IMR-90 (cell line): ENCODE data around the gene FOXP1. TPM values are rescaled to one million over a fixed set of nuclear protein-coding genes. Genes with fewer than 3 reads are reported as not detected.

Source experiments
- ATAC-seq: fragments of 200-7000 bp; cut with Tn5 transposase; 2 replicates; pipeline ENCODE4 v1.9.1; 2020; ENCODE audit warnings: low read depth, mild to moderate bottlenecking, moderate library complexity
- BruUV-seq: library from RNA; stranded (reverse); fragments of 400-500 nt; replicated peaks from 2 replicates; lab custom pipeline; 2021; lab: Mats Ljungman, UMichigan
- CTCF ChIA-PET: fragments of 300-600 bp; formaldehyde crosslinking; extraction: SDS; loops from one replicate; lab custom pipeline; 2021; ENCODE audit warnings: antibody characterized with exemption; lab: Yijun Ruan, JAX
- POLR2A ChIA-PET: fragments of 300-600 bp; sonication (Branson Sonifier 250); formaldehyde crosslinking; loops from one replicate; lab custom pipeline; 2022; ENCODE audit warnings: antibody characterized with exemption; ENCODE audit not compliant: unreplicated experiment; lab: Charles Lee
- DNase-seq: peaks from one replicate; pipeline ENCODE4 v3.0.0; 2013
- H2AFZ ChIP-seq: replicated peaks from 2 replicates; pipeline ENCODE3; 2013; ENCODE audit warnings: low read length, mild to moderate bottlenecking; ENCODE audit not compliant: poor library complexity
- H2AK5ac ChIP-seq: 2 replicates; pipeline ENCODE4 v1.6.1; 2013; ENCODE audit warnings: low read depth, low read length, inconsistent platforms
- H2AK9ac ChIP-seq: replicated peaks from 2 replicates; pipeline ENCODE3; 2013; ENCODE audit warnings: mild to moderate bottlenecking, low read depth, low read length, moderate library complexity; ENCODE audit not compliant: poor library complexity
- H2BK120ac ChIP-seq: 2 replicates; pipeline ENCODE4 v1.6.1; 2013; ENCODE audit warnings: low read depth, low read length, inconsistent platforms
- H2BK15ac ChIP-seq: 3 replicates; pipeline ENCODE4 v1.6.1; 2013; ENCODE audit warnings: low read depth, low read length, inconsistent platforms
- H2BK20ac ChIP-seq: 2 replicates; pipeline ENCODE4 v1.6.1; 2013; ENCODE audit warnings: low read depth, mild to moderate bottlenecking, inconsistent platforms, low read length, moderate library complexity
- H2BK5ac ChIP-seq: 2 replicates; pipeline ENCODE4 v1.6.1; 2013; ENCODE audit warnings: mild to moderate bottlenecking, low read depth, low read length, inconsistent platforms; ENCODE audit not compliant: poor library complexity, severe bottlenecking
- H3K14ac ChIP-seq: replicated peaks from 2 replicates; pipeline ENCODE4 v1.6.1; 2013; ENCODE audit warnings: low read depth, low read length, inconsistent platforms
- H3K18ac ChIP-seq: 2 replicates; pipeline ENCODE4 v1.6.1; 2013; ENCODE audit warnings: low read depth, low read length, control low read depth
- H3K23ac ChIP-seq: 2 replicates; pipeline ENCODE4 v1.6.1; 2013; ENCODE audit warnings: low read depth, low read length, inconsistent platforms
- H3K27ac ChIP-seq: 2 replicates; pipeline ENCODE4 v1.5.1; 2013; ENCODE audit warnings: mild to moderate bottlenecking, control low read depth, low read length; ENCODE audit not compliant: insufficient read depth
- H3K27me3 ChIP-seq: 2 replicates; pipeline ENCODE4 v1.6.1; 2013; ENCODE audit warnings: low read length; ENCODE audit not compliant: control insufficient read depth, insufficient read depth
- H3K36me3 ChIP-seq: 2 replicates; pipeline ENCODE4 v1.6.1; 2013; ENCODE audit warnings: low read length, mixed read lengths; ENCODE audit not compliant: control insufficient read depth, insufficient read depth
- H3K4ac ChIP-seq: 2 replicates; pipeline ENCODE4 v1.6.1; 2013; ENCODE audit warnings: low read depth, low read length, inconsistent platforms
- H3K4me1 ChIP-seq: 2 replicates; pipeline ENCODE4 v1.6.1; 2013; ENCODE audit warnings: low read length, mixed read lengths; ENCODE audit not compliant: control insufficient read depth, insufficient read depth
- H3K4me2 ChIP-seq: 2 replicates; pipeline ENCODE4 v1.6.1; 2013; ENCODE audit warnings: low read depth, mild to moderate bottlenecking, control low read depth, low read length, moderate library complexity
- H3K4me3 ChIP-seq: 2 replicates; pipeline ENCODE4 v1.5.1; 2013; ENCODE audit warnings: low read depth, mild to moderate bottlenecking, control low read depth, low read length, moderate library complexity; ENCODE audit not compliant: insufficient read depth
- H3K56ac ChIP-seq: 2 replicates; pipeline ENCODE4 v1.6.1; 2013; ENCODE audit warnings: low read length, inconsistent platforms; ENCODE audit not compliant: insufficient read depth; ENCODE audit errors: extremely low read depth
- H3K79me1 ChIP-seq, 2 experiments: 2 replicates each; pipeline ENCODE4 v1.6.1; 2013; ENCODE audit warnings: low read length in 2 of 2, inconsistent platforms in 1 of 2, low read depth in 1 of 2
- H3K9ac ChIP-seq: 2 replicates; pipeline ENCODE4 v1.6.1; 2013; ENCODE audit warnings: low read depth, low read length, control low read depth
- H3K9me1 ChIP-seq: 2 replicates; pipeline ENCODE4 v1.6.1; 2013; ENCODE audit warnings: low read length, inconsistent platforms; ENCODE audit not compliant: insufficient read depth
- H3K9me3 ChIP-seq: 2 replicates; pipeline ENCODE4 v1.6.1; 2013; ENCODE audit warnings: low read length; ENCODE audit not compliant: control insufficient read depth, insufficient read depth
- H4K20me1 ChIP-seq: 2 replicates; pipeline ENCODE4 v1.6.1; 2013; ENCODE audit warnings: low read length, inconsistent platforms; ENCODE audit not compliant: insufficient read depth
- H4K5ac ChIP-seq: 2 replicates; pipeline ENCODE4 v1.6.1; 2013; ENCODE audit warnings: mild to moderate bottlenecking, low read depth, low read length, control low read depth
- H4K8ac ChIP-seq, 2 experiments: 2 replicates each; pipeline ENCODE4 v1.6.1; 2013; ENCODE audit warnings: low read depth in 2 of 2, low read length in 2 of 2, control low read depth in 1 of 2, inconsistent platforms in 1 of 2
- H4K91ac ChIP-seq: 2 replicates; pipeline ENCODE4 v1.6.1; 2013; ENCODE audit warnings: low read depth, low read length, inconsistent platforms; ENCODE audit not compliant: insufficient read depth
- BHLHE40 ChIP-seq: fragments of 150-350 bp; IDR thresholded peaks from 2 replicates; pipeline ENCODE4 v1.6.1; 2016; ENCODE audit warnings: mild to moderate bottlenecking, low read depth, low read length
- CEBPB ChIP-seq: IDR thresholded peaks from 2 replicates; pipeline ENCODE4 v1.6.1; 2012; ENCODE audit warnings: low read depth, low read length, improper control_type of control experiment
- CTCF ChIP-seq: conservative IDR thresholded peaks from 2 replicates; pipeline ENCODE4 v1.5.1; 2012; ENCODE audit warnings: mild to moderate bottlenecking, low read depth, low read length, improper control_type of control experiment
- ELK1 ChIP-seq: fragments of 150-350 bp; IDR thresholded peaks from 2 replicates; pipeline ENCODE4 v1.6.1; 2016; ENCODE audit warnings: low read depth, mild to moderate bottlenecking, low read length, moderate library complexity, borderline replicate concordance
- FOS ChIP-seq: fragments of 150-350 bp; IDR thresholded peaks from 2 replicates; pipeline ENCODE4 v1.6.1; 2016; ENCODE audit warnings: low read depth, low read length
- MAFK ChIP-seq: IDR thresholded peaks from 2 replicates; pipeline ENCODE4 v1.6.1; 2012; ENCODE audit warnings: low read depth, low read length, improper control_type of control experiment
- MAZ ChIP-seq: IDR thresholded peaks from 2 replicates; pipeline ENCODE4 v1.6.1; 2012; ENCODE audit warnings: low read depth, mild to moderate bottlenecking, low read length, improper control_type of control experiment, moderate library complexity, borderline replicate concordance
- MXI1 ChIP-seq: IDR thresholded peaks from 2 replicates; pipeline ENCODE4 v1.6.1; 2012; ENCODE audit warnings: low read depth, mild to moderate bottlenecking, low read length, moderate library complexity, borderline replicate concordance
- NFE2L2 ChIP-seq: fragments of 150-350 bp; IDR thresholded peaks from 2 replicates; pipeline ENCODE4 v1.6.1; 2016; ENCODE audit warnings: low read depth, mild to moderate bottlenecking, low read length
- POLR2A ChIP-seq: IDR thresholded peaks from 2 replicates; pipeline ENCODE4 v1.6.1; 2012; ENCODE audit warnings: mild to moderate bottlenecking, low read depth, low read length
- RAD21 ChIP-seq: IDR thresholded peaks from 2 replicates; pipeline ENCODE4 v1.6.1; 2012; ENCODE audit warnings: low read length, improper control_type of control experiment
- RCOR1 ChIP-seq: IDR thresholded peaks from 2 replicates; pipeline ENCODE4 v1.6.1; 2012; ENCODE audit warnings: mild to moderate bottlenecking, low read length, improper control_type of control experiment; ENCODE audit not compliant: insufficient replicate concordance
- SMC3 ChIP-seq: fragments of 150-350 bp; IDR thresholded peaks from 2 replicates; pipeline ENCODE4 v1.6.1; 2016; ENCODE audit warnings: low read depth, mild to moderate bottlenecking, antibody characterized with exemption, low read length, moderate library complexity
- USF2 ChIP-seq: fragments of 150-350 bp; IDR thresholded peaks from 2 replicates; pipeline ENCODE4 v1.6.1; 2017; ENCODE audit warnings: mild to moderate bottlenecking, antibody characterized with exemption, low read length, low read depth
- WGBS, 2 experiments: methylation state at CpG; one replicate each; pipeline versions ENCODE4 v1.1.5 to v1.1.7; 2013; ENCODE audit warnings: missing lambda C conversion rate in 2 of 2; ENCODE audit not compliant: insufficient read length in 1 of 2; ENCODE audit errors: extremely low coverage in 2 of 2; 5-methylcytosine and 5-hydroxymethylcytosine counted together
- dilution Hi-C: fragments of 300-500 bp; cut with HindIII; formaldehyde crosslinking; loops from one replicate; pipeline ENCODE4 v1.14.3; 2018; ENCODE audit warnings: low sequenced_read_pairs; ENCODE audit not compliant: unreplicated experiment
- in situ Hi-C: fragments of 300-500 bp; cut with MboI; formaldehyde crosslinking; loops from 3 replicates; pipeline ENCODE4 v1.14.3; 2019; ENCODE audit warnings: low sequenced_read_pairs, inconsistent platforms, mixed read lengths
- intact Hi-C: fragments of 100-400 bp; cut with micrococcal nuclease; formaldehyde crosslinking; loops from 2 replicates; pipeline ENCODE4 v1.10.0; 2022
- polyA plus RNA-seq, 3 experiments: library from polyadenylated mRNA; depleted of rRNA; stranded (reverse); fragments of >200 nt; gene quantifications; 2 replicates each; pipeline ENCODE4 v1.2.3, GENCODE V29; 2012; ENCODE audit warnings: low replicate concordance in 1 of 3
- total RNA-seq: library from RNA; depleted of rRNA; stranded (reverse); fragments of >200 nt; gene quantifications from 2 replicates; pipeline ENCODE4 v1.2.3, GENCODE V29; 2012

FOXP1 gene
- total and polyA plus RNA-seq, 2 of the 4 experiments (the other 2 are of a cell fraction): 37.0 to 132 TPM

GRCh38 chr3:71451812-71452211, 131.7 kb downstream of the FOXP1 start:
- TF ChIP-seq MXI1 (no peak), POLR2A (no peak), MAFK (no peak), CEBPB (no peak), SMC3 (no peak), FOS (no peak), RAD21 (no peak), MAZ (no peak), RCOR1 (no peak), USF2 (no peak), CTCF (no peak), ELK1 (no peak), BHLHE40 (no peak), NFE2L2 (no peak)
- H2BK5ac ChIP-seq: no peak overlapping the region
- no peak overlapping the region for H3K27ac ChIP-seq
- H3K9me1 ChIP-seq: peaks cover 13% of the 10 kb centered on the region
- no peak overlapping the region for H2BK120ac ChIP-seq
- H3K9ac ChIP-seq: no peak overlapping the region
- H3K23ac ChIP-seq: no peak overlapping the region
- no peak overlapping the region for H2BK20ac ChIP-seq
- in situ Hi-C loops (no loop called here), intact Hi-C loops (loop anchor here (10.0 kb wide), 1 partner anchor 467 kb away; no protein-coding TSS in a partner anchor), dilution Hi-C loops (no loop called here)
- H3K4me2 ChIP-seq: no peak overlapping the region
- ATAC-seq (no peak), DNase-seq (no peak)
- 100% methylated on average over 2 of the region's 5 CpGs; no CpG with 5 or more reads in 1 of the 2 experiments for WGBS, 2 experiments
- no peak overlapping the region for H2AK5ac ChIP-seq
- H3K18ac ChIP-seq: no peak overlapping the region
- H4K8ac ChIP-seq: no peak overlapping the region
- no peaks in the 10 kb centered on the region for H3K9me3 ChIP-seq
- H3K56ac ChIP-seq: no peak overlapping the region
- H4K20me1 ChIP-seq: no peaks in the 10 kb centered on the region
- H4K91ac ChIP-seq: no peak overlapping the region
- H2AK9ac ChIP-seq: no peak overlapping the region
- no peak overlapping the region for H4K5ac ChIP-seq
- no peak overlapping the region for H2AFZ ChIP-seq
- H3K4me1 ChIP-seq: peaks cover 20% of the 10 kb centered on the region
- H3K36me3 ChIP-seq: no peaks in the 10 kb centered on the region
- H3K4me3 ChIP-seq: no peak overlapping the region
- POLR2A ChIA-PET: no interaction called here
- H3K4ac ChIP-seq: no peak overlapping the region
- CTCF ChIA-PET: no interaction called here
- H3K14ac ChIP-seq: no peak overlapping the region
- no TSS peak for BruUV-seq
- H3K79me1 ChIP-seq: peaks cover 27 to 77% of the 10 kb centered on the region in 2 experiments; a peak in 3 of 4 replicates
- no peak overlapping the region for H2BK15ac ChIP-seq
- H3K27me3 ChIP-seq: no peaks in the 10 kb centered on the region
